Epithelial cell of proximal tubule (primary cell): ENCODE data around the gene VAC14. TPM values are rescaled to one million over a fixed set of nuclear protein-coding genes. Genes with fewer than 3 reads are reported as not detected.

Experiments used
- DNase-seq: peaks from one replicate; pipeline ENCODE4 v3.0.0-alpha.2; 2011; ENCODE audit warnings: low read depth
- H3K4me3 ChIP-seq: 2 replicates; pipeline ENCODE4 v1.5.1; 2011; ENCODE audit warnings: low read depth, mild to moderate bottlenecking, low read length
- CTCF ChIP-seq: conservative IDR thresholded peaks from 2 replicates; pipeline ENCODE4 v1.5.1; 2012; ENCODE audit warnings: low read depth, mild to moderate bottlenecking, low read length
- total RNA-seq: library from RNA; depleted of rRNA; stranded (reverse); fragments of >200 nt; gene quantifications from 2 replicates; pipeline ENCODE4 v1.2.3, GENCODE V29; 2015

Gene VAC14
- total RNA-seq, 1 donor from 2014 or later = 32.5 TPM

GRCh38 chr16:70703041-70703834 lies 97.7 kb downstream of the VAC14 start:
- TF ChIP-seq CTCF = peak; percentile 20
- H3K4me3 ChIP-seq = no peak overlapping the region
- DNase-seq = no peak

- no peak overlapping the region for H3K4me3 ChIP-seq
- DNase-seq = no peak
- no peak for TF ChIP-seq CTCF
These were observed 98.3 kb downstream of the VAC14 start for GRCh38 chr16:70702624-70703023.

- no peak for DNase-seq
- H3K4me3 ChIP-seq = no peak overlapping the region
- no peak for TF ChIP-seq CTCF
These were observed 99.0 kb downstream of the VAC14 start for GRCh38 chr16:70701998-70702397.

GRCh38 chr16:70701596-70701995 lies 99.4 kb downstream of the VAC14 start:
- no peak for DNase-seq
- TF ChIP-seq CTCF = no peak
- H3K4me3 ChIP-seq = no peak overlapping the region

GRCh38 chr16:70701036-70701435 lies 99.9 kb downstream of the VAC14 start:
- TF ChIP-seq CTCF = no peak
- no peak for DNase-seq
- no peak overlapping the region for H3K4me3 ChIP-seq

- TF ChIP-seq CTCF = no peak
- no peak for DNase-seq
- H3K4me3 ChIP-seq = no peak overlapping the region
These were observed 100.6 kb downstream of the VAC14 start for GRCh38 chr16:70700101-70701020.
